ENCODE data around the gene SSTR5.

Gene SSTR5

GRCh38 chr16:1095450-1096168 is 23.1 kb downstream of the SSTR5 start:
- no peak overlapping the region for H3K4me3 ChIP-seq (ENCODE audit: low read depth in 1 of 2, low read length in 2 of 2)

GRCh38 chr16:1096169-1097082 is 23.9 kb downstream of the SSTR5 start, which contains the start of gene C1QTNF8:
Gene C1QTNF8 (minus strand): TSS chr16:1096244. CDS start chr16:1094922, 1,322 bp downstream.
- Histone ChIP-seq H3K4me3 (ENCODE audit: low read depth in 1 of 2, low read length in 2 of 2) (no peak within 1 kb of the TSS), H2AFZ (ENCODE audit: low read depth, low read length) (no peak within 1 kb of the TSS), H3K4me1 (ENCODE audit: insufficient read depth, low read length) (no peaks in the 10 kb centered on the region), H3K27me3 (ENCODE audit: insufficient read depth, low read length, poor library complexity) (no peaks in the 10 kb centered on the region), H3K4me2 (ENCODE audit: insufficient read depth, low read length) (no peak within 1 kb of the TSS), H3K79me2 (ENCODE audit: insufficient read depth, low read length) (no peaks in the 10 kb centered on the region), H3K9me3 (ENCODE audit: insufficient read depth, low read length, severe bottlenecking) (peaks cover 2% of the 10 kb centered on the region), H3K27ac (ENCODE audit: low read length) (no peak within 1 kb of the TSS), H4K20me1 (ENCODE audit: insufficient read depth, low read length) (peaks cover 12% of the 10 kb centered on the region; the same call in 1 of the 2 replicates), H3K36me3 (ENCODE audit: insufficient read depth, low read length) (no peaks in the 10 kb centered on the region), H3K9ac (ENCODE audit: low read depth, low read length) (no peak within 1 kb of the TSS)
- DNase-seq (no peak), ATAC-seq (ENCODE audit: insufficient read depth, low read depth) (no peak)
- TF ChIP-seq EZH2 (IDR thresholded peaks at IDR 0.05; ENCODE audit: borderline replicate concordance, low read depth, low read length, severe bottlenecking) (no peak), CTCF (IDR thresholded peaks at IDR 0.05; ENCODE audit: borderline replicate concordance, extremely low read depth, low read length, poor library complexity, severe bottlenecking) (no peak)

More at GRCh38 chr16:1095450-1096168, 23.1 kb downstream of the SSTR5 start:
- Histone ChIP-seq H2AFZ (ENCODE audit: low read depth, low read length) (no peak overlapping the region), H3K36me3 (ENCODE audit: insufficient read depth, low read length) (no peaks in the 10 kb centered on the region), H3K79me2 (ENCODE audit: insufficient read depth, low read length) (no peaks in the 10 kb centered on the region), H3K9ac (ENCODE audit: low read depth, low read length) (no peak overlapping the region), H3K27me3 (ENCODE audit: insufficient read depth, low read length, poor library complexity) (no peaks in the 10 kb centered on the region), H3K9me3 (ENCODE audit: insufficient read depth, low read length, severe bottlenecking) (peaks cover 2% of the 10 kb centered on the region), H3K4me2 (ENCODE audit: insufficient read depth, low read length) (no peak overlapping the region), H4K20me1 (ENCODE audit: insufficient read depth, low read length) (peaks cover 12% of the 10 kb centered on the region; the same call in 1 of the 2 replicates), H3K27ac (ENCODE audit: low read length) (no peak overlapping the region), H3K4me1 (ENCODE audit: insufficient read depth, low read length) (no peaks in the 10 kb centered on the region)
- no peak for TF ChIP-seq EZH2 (IDR thresholded peaks at IDR 0.05; ENCODE audit: borderline replicate concordance, low read depth, low read length, severe bottlenecking)
- no peak for TF ChIP-seq CTCF (IDR thresholded peaks at IDR 0.05; ENCODE audit: borderline replicate concordance, extremely low read depth, low read length, poor library complexity, severe bottlenecking)
- DNase-seq: no peak
- no peak for ATAC-seq (ENCODE audit: insufficient read depth, low read depth)

GRCh38 chr16:1097156-1097555 is 24.6 kb downstream of the SSTR5 start:
- Histone ChIP-seq H3K27me3 (ENCODE audit: insufficient read depth, low read length, poor library complexity) (no peaks in the 10 kb centered on the region), H3K27ac (ENCODE audit: low read length) (no peak overlapping the region), H3K4me3 (ENCODE audit: low read depth in 1 of 2, low read length in 2 of 2) (no peak overlapping the region), H2AFZ (ENCODE audit: low read depth, low read length) (no peak overlapping the region), H4K20me1 (ENCODE audit: insufficient read depth, low read length) (peaks cover 12% of the 10 kb centered on the region; the same call in 1 of the 2 replicates), H3K79me2 (ENCODE audit: insufficient read depth, low read length) (no peaks in the 10 kb centered on the region), H3K9ac (ENCODE audit: low read depth, low read length) (no peak overlapping the region), H3K4me2 (ENCODE audit: insufficient read depth, low read length) (no peak overlapping the region), H3K36me3 (ENCODE audit: insufficient read depth, low read length) (no peaks in the 10 kb centered on the region), H3K9me3 (ENCODE audit: insufficient read depth, low read length, severe bottlenecking) (peaks cover 1% of the 10 kb centered on the region), H3K4me1 (ENCODE audit: insufficient read depth, low read length) (no peaks in the 10 kb centered on the region)
- TF ChIP-seq CTCF (IDR thresholded peaks at IDR 0.05; ENCODE audit: borderline replicate concordance, extremely low read depth, low read length, poor library complexity, severe bottlenecking): no peak
- TF ChIP-seq EZH2 (IDR thresholded peaks at IDR 0.05; ENCODE audit: borderline replicate concordance, low read depth, low read length, severe bottlenecking): no peak
- peak; percentile 41; the same call in 2 of the 3 replicates for ATAC-seq (ENCODE audit: insufficient read depth, low read depth)
- peak; percentile 24 for DNase-seq

All from DND-41 (cell line).